Stimulated activated CD8-positive, alpha-beta memory T cell treated with anti-CD3 and anti-CD28 coated beads, Interleukin-12 subunit alpha, Interleukin-12 subunit beta, amount 100 ng/mL, for 24 hours (primary cell): Measurements from ENCODE around the gene PACS1.
A peak's percentile ranks its signal among the peaks of the same experiment; 100 is the strongest.

Experiments
- DNase-seq: peaks from one replicate; pipeline ENCODE4 v3.0.0-alpha.2; 2020; ENCODE audit errors: extremely low read depth

The PACS1 gene

DNA sequence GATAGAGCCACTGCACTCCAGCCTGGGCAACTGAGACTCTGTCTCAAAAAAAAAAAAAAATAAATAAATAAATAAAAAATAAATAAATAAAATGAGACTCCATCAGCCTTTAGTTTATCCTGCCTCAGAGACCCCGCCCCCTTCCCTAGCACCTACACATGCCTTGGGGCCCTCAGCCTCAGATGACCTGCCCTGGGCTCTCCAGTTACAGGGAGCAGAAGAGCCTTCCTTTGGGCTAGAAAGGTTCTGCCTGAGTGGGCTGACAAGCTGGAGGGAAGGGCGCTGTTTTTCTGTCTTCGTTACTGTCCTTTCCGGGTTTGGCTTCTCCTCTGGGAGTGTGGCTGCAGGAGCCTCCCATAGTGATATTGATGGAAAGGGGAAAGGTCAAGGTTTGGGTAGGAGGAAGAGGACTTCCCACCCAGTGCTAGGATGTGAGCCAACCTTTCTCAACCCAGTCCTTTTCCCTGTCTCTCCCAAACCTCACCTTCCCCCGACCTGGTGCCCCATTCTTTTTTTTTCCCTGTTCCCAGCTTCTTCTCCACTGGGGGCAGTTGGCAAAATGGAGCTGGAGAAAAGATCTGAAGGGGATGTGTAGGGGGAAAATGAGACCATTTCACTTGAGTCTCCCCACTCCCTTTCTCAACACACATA is 19.4 kb upstream of the PACS1 start:
- DNase-seq = no peak

DNA sequence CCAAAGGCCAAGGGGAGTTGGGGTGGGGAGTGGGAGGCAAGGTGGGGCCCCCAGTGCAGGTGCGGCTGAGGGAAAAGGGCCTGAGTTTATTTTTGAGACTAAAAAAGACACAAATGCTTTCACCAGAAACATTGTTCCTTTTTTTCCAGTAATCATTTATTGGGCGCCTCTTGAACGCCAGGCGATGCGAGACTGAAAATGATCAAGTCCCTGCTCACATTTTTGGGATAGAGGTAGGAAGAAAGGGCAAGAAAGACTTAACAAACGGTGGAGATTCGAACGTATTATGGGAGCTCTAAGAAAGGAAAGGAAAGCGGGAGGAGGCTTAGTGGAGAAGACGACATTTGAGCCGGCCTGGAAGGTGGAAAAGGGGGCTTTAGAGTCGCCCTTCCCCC is 18.7 kb upstream of the PACS1 start:
- DNase-seq = no peak

GRCh38 chr11:66051766-66052663 is 18.1 kb upstream of the PACS1 start, which contains the start of gene SF3B2:
SF3B2 (plus strand) TSS chr11:66052364; CDS start chr11:66052385, 21 bp downstream.
- peak; percentile 91 for DNase-seq

DNA sequence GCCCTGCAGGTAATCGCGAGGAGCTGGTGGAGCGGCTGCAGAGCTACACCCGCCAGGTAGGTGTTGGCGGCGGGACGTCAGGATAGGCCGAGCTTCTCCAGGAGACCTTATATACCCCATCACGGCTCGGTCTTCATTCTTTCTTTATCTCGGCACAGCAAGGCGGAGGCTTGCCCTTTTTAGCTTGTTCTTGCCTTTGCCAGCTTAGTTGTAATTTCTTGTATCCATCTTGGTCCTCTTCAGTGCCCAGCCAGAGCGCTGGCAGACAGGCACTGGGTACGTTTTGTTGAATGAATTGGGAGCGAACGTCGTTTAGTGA is 17.4 kb upstream of the PACS1 start:
- DNase-seq = no peak

GRCh38 chr11:66055021-66055420 is 15.1 kb upstream of the PACS1 start:
- DNase-seq = no peak

GRCh38 chr11:66056501-66056900 is 13.6 kb upstream of the PACS1 start:
- DNase-seq = no peak

GRCh38 chr11:66059966-66060680 is 9.9 kb upstream of the PACS1 start:
- no peak for DNase-seq

- no peak for DNase-seq
Observed at GRCh38 chr11:66061268-66061667, 8.8 kb upstream of the PACS1 start.

GRCh38 chr11:66062408-66062807 is 7.7 kb upstream of the PACS1 start:
- no peak for DNase-seq

- DNase-seq = no peak
Observed at GRCh38 chr11:66063900-66064299, 6.2 kb upstream of the PACS1 start.

DNA sequence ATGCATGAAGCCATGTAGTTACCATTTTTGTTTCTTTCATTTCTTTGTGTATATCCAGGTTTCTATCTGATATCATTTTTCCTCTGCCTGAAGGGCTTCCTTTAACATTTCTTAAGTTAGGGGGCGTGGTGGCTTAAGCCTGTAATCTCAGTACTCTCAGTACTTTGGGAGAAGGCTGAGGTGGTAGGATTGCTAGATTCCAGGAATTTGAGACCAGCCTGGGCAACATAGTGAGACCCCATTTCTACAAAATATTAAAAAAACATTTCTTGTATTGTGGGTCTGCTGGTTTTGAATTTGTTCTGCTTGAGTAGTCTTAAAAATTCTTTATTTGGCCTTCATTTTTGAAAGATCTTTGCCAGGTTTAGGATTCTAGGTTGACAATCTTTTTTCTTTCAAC is 5.5 kb upstream of the PACS1 start:
- DNase-seq = no peak

- DNase-seq = no peak
Observed at GRCh38 chr11:66066751-66067150, 3.3 kb upstream of the PACS1 start.

- DNase-seq = no peak
Observed at GRCh38 chr11:66067640-66068039, 2.4 kb upstream of the PACS1 start.

DNA sequence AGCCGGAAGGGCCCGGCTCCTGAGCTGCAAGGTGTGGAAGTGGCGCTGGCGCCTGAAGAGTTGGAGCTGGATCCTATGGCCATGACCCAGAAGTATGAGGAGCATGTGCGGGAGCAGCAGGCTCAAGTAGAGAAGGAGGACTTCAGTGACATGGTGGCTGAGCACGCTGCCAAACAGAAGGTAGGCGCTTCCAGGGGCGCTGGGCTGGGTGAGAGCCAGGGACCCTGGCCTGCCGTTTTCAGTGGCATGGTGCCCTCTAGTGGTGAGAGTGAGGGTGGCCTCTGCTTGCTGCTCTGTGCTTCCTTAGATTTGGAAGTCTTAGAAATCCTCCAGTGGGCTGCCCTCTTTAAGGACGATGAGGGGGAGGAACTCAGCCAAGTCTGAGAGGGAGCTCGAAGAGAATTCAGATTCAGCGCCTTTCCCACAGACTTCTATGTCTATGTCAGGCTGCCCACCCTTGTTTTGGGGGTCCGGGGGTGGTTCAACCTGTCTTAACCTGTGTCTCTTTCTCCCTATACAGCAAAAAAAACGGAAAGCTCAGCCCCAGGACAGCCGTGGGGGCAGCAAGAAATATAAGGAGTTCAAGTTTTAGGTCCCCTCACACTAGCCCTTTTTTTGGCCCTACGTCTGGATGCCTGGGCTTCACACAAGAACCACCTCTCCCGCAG is 1.8 kb upstream of the PACS1 start:
- DNase-seq = peak; percentile 41

GRCh38 chr11:66068923-66069714 is 953 bp upstream of the PACS1 start:
- no peak for DNase-seq

DNA sequence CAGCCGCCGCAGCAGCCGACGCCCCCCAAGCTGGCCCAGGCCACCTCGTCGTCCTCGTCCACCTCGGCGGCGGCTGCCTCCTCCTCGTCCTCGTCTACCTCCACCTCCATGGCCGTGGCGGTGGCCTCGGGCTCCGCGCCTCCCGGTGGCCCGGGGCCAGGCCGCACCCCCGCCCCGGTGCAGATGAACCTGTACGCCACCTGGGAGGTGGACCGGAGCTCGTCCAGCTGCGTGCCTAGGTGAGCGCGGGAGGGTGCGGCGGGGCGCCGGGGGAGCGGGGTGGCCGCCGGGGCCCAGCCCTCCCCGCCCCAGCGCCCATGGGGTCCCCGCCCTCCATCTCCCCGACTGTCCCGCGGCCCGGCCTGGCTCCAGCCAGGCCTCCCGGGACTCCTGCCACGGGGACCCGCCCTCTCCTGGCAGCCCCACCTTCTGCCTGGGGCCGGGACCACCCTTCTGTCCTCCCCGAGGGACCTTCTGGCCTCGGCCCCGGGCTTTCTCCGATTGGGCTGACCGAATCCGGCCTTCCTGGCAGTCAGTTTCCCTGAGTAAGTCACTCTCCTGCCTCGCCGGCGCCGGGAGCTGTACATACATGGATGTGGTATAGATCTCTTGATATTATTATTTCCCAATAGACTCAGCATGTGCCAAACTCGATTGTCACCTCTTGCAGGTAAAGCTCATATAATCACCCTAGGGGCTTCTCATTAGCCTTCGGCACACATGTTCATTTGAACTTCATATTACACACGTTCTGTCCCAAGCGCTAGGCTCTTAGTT is 720 bp downstream of the PACS1 start:
- DNase-seq = no peak

- no peak for DNase-seq
Observed at GRCh38 chr11:66071381-66071801, 1.3 kb downstream of the PACS1 start.

DNA sequence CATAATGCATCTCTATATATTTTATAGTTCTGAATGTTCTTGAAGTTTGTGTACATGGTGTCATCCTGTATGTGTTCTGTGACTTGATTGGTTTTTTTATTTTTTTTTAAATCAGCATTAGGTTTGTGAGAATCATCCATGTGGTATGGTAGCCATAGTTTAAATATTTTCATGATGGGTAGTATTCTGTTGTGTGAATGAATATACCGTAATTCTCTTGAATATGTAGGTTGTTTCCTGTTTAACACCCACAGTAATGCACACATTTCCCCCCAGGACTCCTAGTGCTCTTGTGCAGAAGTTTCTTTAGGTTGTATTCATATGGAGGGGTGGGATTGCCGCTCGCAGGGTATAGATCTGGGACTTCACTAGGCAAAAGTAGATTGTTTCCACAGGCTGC is 2.0 kb downstream of the PACS1 start:
- DNase-seq = no peak

DNA sequence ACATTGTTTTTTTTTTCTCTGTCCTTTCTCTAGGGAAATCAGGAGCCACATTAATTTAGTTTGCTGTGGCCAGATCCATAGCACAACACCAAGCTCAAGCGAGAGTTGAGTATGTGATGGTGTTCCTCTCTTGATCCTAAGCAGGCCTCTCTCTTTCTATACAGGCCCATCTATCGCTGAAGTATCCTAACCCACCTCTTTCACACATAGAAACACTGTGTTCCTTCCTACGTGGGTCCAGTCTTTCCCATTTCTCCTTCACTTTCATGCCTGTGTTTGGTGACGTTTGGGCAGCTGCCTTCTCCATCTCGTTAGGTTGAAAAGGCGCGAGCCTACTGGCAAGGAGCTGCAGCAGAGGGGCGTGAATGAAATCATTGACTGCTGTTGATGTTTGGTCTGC is 2.4 kb downstream of the PACS1 start:
- DNase-seq = no peak

DNA sequence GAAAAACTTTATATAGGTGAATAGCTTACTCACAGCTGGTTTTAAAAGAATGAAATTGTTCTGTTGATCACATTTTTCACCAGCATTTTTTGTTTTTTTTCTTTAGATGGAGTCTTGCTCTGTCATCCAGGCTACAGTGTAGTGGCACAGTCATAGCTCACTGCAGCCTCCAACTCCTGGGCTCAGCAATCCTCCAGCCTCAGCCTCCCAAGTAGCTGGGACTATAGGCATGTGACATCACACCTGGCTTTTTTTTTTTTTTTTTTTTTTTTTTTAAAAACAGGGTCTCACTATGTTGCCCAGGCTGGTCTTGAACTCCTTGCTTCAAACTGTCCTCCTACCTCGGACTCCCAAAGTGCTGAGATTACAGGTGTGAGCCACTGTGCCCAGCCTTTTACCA is 3.6 kb downstream of the PACS1 start:
- DNase-seq = no peak

- DNase-seq = no peak
Observed at GRCh38 chr11:66075273-66075672, 5.2 kb downstream of the PACS1 start.
